SK-N-MC (cell line): ENCODE data around the gene SEMA4D.

Source experiments
- EZH2 ChIP-seq: fragments of 200-600 bp; sonication (generic); IDR thresholded peaks from one replicate; pipeline ENCODE4 v1.6.1; 2017; ENCODE audit warnings: antibody characterized with exemption
- FOXP2 ChIP-seq: optimal IDR thresholded peaks from 2 replicates; pipeline ENCODE3; 2011; ENCODE audit warnings: mild to moderate bottlenecking, moderate library complexity; ENCODE audit not compliant: insufficient read depth; ENCODE audit errors: extremely low read length, control extremely low read depth
- POLR2AphosphoS5 ChIP-seq: IDR thresholded peaks from 2 replicates; pipeline ENCODE4 v1.6.1; 2012; ENCODE audit warnings: mild to moderate bottlenecking, low read depth, low read length, borderline replicate concordance

GRCh38 chr9:89315482-89315881 is 182.4 kb downstream of the SEMA4D start:
- no peak for TF ChIP-seq EZH2
- no peak for TF ChIP-seq POLR2AphosphoS5
- TF ChIP-seq FOXP2, result no peak
